ENCODE measurements around the gene MAP4K4. TPM values are rescaled to one million over a fixed set of nuclear protein-coding genes. Genes with fewer than 3 reads are reported as not detected.

Gene MAP4K4
- total and polyA plus RNA-seq, 8 donors: 9.7 to 38.7 (median 15.3) TPM

DNA sequence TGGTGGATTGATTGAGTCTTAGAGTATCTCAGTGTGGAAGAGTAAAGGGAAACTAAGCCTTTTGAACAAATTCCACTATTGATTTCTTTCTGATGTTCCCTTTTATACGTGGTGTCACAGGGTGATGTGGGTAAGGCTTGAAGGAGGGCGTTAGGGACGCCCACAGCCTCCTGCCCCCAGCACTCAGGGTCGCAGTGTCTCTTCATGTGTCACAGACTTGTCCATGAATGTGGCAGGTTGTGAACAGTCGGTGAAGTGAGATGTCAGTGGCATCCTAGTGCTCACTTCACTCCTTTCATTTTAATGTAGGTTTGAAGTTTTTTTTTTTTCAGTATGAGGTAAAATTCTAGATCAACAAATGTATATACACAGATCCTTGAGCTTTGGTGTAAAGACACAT, 171.0 kb downstream of the MAP4K4 start:
- peaks cover 0 to 49% (median 15%) of the 10 kb centered on the region in 3 donors for H3K36me3 ChIP-seq
- TF ChIP-seq, protein P1, sequence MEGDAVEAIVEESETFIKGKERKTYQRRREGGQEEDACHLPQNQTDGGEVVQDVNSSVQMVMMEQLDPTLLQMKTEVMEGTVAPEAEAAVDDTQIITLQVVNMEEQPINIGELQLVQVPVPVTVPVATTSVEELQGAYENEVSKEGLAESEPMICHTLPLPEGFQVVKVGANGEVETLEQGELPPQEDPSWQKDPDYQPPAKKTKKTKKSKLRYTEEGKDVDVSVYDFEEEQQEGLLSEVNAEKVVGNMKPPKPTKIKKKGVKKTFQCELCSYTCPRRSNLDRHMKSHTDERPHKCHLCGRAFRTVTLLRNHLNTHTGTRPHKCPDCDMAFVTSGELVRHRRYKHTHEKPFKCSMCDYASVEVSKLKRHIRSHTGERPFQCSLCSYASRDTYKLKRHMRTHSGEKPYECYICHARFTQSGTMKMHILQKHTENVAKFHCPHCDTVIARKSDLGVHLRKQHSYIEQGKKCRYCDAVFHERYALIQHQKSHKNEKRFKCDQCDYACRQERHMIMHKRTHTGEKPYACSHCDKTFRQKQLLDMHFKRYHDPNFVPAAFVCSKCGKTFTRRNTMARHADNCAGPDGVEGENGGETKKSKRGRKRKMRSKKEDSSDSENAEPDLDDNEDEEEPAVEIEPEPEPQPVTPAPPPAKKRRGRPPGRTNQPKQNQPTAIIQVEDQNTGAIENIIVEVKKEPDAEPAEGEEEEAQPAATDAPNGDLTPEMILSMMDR (IDR thresholded peaks at IDR 0.05): no peak
- 78 to 88% methylated on average over 5 of the region's 5 CpGs for WGBS, 2 donors
- DNase-seq (no peak), ATAC-seq (no peak), FAIRE-seq (no peak)
- H3K27ac ChIP-seq: no peak overlapping the region
- H3K4me1 ChIP-seq: no peaks in the 10 kb centered on the region
- no peaks in the 10 kb centered on the region for H3K27me3 ChIP-seq
- H3K4me3 ChIP-seq: no peak overlapping the region
- intact Hi-C loops (cut with DNase I): no loop called here
- H3K9me3 ChIP-seq: no peaks in the 10 kb centered on the region

DNA sequence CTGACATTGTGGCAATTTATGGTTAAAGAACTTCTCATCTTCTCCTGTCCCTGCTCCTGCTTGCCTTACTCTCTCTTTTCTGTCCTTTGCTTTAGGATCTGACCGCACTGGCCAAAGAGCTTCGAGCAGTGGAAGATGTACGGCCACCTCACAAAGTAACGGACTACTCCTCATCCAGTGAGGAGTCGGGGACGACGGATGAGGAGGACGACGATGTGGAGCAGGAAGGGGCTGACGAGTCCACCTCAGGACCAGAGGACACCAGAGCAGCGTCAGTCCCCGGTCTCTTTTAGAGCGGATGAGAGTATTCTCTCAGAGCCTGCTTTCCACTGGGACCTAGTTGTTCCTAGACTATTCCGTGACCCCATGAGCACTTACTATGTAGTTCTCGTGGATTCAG, 172.0 kb downstream of the MAP4K4 start:
- Histone ChIP-seq H3K9me3 (no peaks in the 10 kb centered on the region), H3K4me1 (no peaks in the 10 kb centered on the region), H3K36me3 (peaks cover 0 to 49% (median 20%) of the 10 kb centered on the region in 3 donors), H3K27me3 (no peaks in the 10 kb centered on the region), H3K27ac (no peak overlapping the region), H3K4me3 (no peak overlapping the region)
- ATAC-seq (no peak), DNase-seq (no peak), FAIRE-seq (no peak)
- 93 to 95% methylated on average over 15 of the region's 15 CpGs for WGBS, 2 donors
- intact Hi-C loops (cut with DNase I): no loop called here
- TF ChIP-seq, protein P1 (IDR thresholded peaks at IDR 0.05): no peak

- intact Hi-C loops (cut with DNase I): no loop called here
- no peak for FAIRE-seq
Observed at GRCh38 chr2:101870444-101870843, 172.9 kb downstream of the MAP4K4 start.

DNA sequence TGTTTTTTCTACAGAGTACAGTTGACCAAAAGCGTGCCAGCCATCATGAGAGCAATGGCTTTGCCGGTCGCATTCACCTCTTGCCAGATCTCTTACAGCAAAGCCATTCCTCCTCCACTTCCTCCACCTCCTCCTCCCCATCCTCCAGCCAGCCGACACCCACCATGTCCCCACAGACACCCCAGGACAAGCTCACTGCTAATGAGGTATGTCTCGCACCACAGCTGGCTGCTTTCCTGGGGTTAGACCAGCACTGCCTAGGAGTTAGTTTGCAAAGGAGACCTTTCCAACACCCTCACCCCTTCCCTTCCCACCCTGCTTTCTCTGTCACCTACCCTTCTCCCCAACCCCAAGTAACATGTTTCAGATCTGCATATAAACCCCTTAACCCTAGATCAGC, 174.0 kb downstream of the MAP4K4 start:
- no peak for FAIRE-seq
- no peak for ATAC-seq
- intact Hi-C loops (cut with DNase I): no loop called here
- WGBS, 2 donors: 93 to 99% methylated on average over 5 of the region's 5 CpGs
- Histone ChIP-seq H3K9me3 (no peaks in the 10 kb centered on the region), H3K27me3 (no peaks in the 10 kb centered on the region), H3K4me1 (no peaks in the 10 kb centered on the region), H3K27ac (no peak overlapping the region), H3K4me3 (no peak overlapping the region), H3K36me3 (peaks cover 0 to 44% (median 20%) of the 10 kb centered on the region in 3 donors)
- DNase-seq: no peak
- TF ChIP-seq, protein P1 (IDR thresholded peaks at IDR 0.05): no peak

More at GRCh38 chr2:101870444-101870843, 172.9 kb downstream of the MAP4K4 start:
- H3K4me3 ChIP-seq: no peak overlapping the region
- H3K27ac ChIP-seq: no peak overlapping the region
- H3K27me3 ChIP-seq: no peaks in the 10 kb centered on the region
- peaks cover 0 to 47% (median 20%) of the 10 kb centered on the region in 3 donors for H3K36me3 ChIP-seq
- H3K9me3 ChIP-seq: no peaks in the 10 kb centered on the region
- TF ChIP-seq, protein P1 (IDR thresholded peaks at IDR 0.05): no peak
- 96 to 100% methylated on average over 11 of the region's 11 CpGs for WGBS, 2 donors
- no peaks in the 10 kb centered on the region for H3K4me1 ChIP-seq
- DNase-seq (no peak), ATAC-seq (no peak)

DNA sequence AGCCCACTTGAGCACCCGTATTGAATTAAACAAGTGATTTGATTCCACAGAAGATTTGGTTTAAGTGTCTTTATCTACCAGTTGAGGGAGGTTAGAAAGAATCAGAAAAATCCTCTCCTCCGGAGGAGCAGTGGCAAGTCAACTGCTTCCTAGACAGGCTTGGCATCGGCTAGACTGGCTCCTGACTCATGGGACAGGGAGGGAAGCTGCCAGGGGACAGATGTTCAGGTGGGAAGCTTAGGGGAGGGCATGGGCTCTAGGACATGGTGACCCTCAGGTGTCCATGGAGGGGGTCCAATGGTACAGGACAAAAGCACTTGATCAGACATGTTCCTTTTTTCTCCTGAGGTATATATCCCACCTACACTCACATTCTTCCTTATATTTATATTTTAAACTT, 175.0 kb downstream of the MAP4K4 start:
- TF ChIP-seq, protein P1 (IDR thresholded peaks at IDR 0.05): no peak
- DNase-seq (no peak), FAIRE-seq (no peak), ATAC-seq (no peak)
- H3K36me3 ChIP-seq: peaks cover 0 to 41% (median 17%) of the 10 kb centered on the region in 3 donors
- H3K27ac ChIP-seq: no peak overlapping the region
- no peaks in the 10 kb centered on the region for H3K27me3 ChIP-seq
- H3K4me3 ChIP-seq: no peak overlapping the region
- no peaks in the 10 kb centered on the region for H3K4me1 ChIP-seq
- intact Hi-C loops (cut with DNase I): no loop called here
- no peaks in the 10 kb centered on the region for H3K9me3 ChIP-seq
- WGBS, 2 donors: 67 to 92% methylated on average over 3 of the region's 3 CpGs

Measured in pancreas (tissue), 10 donors.